Fibroblast of pulmonary artery (primary cell): ENCODE measurements around the gene FOXA3.

Source experiments
- DNase-seq: peaks from one replicate; pipeline ENCODE4 v3.0.0-alpha.2; 2010; ENCODE audit warnings: low read depth
- H3K4me3 ChIP-seq: replicated peaks from 2 replicates; pipeline ENCODE4 v1.5.1; 2011; ENCODE audit warnings: low read depth, mild to moderate bottlenecking, control low read depth, low read length, moderate library complexity
- CTCF ChIP-seq: IDR thresholded peaks from 2 replicates; pipeline ENCODE4 v1.5.1; 2011; ENCODE audit warnings: mild to moderate bottlenecking, control low read depth, low read length, inconsistent platforms; ENCODE audit errors: missing control alignments

Gene FOXA3

GRCh38 chr19:45852983-45853382, 11.1 kb upstream of the FOXA3 start:
- no peak for TF ChIP-seq CTCF
- no peak for DNase-seq
- H3K4me3 ChIP-seq, result no peak overlapping the region

- DNase-seq, result no peak
- no peak for TF ChIP-seq CTCF
- no peak overlapping the region for H3K4me3 ChIP-seq
Observed at GRCh38 chr19:45854167-45854778, 9.9 kb upstream of the FOXA3 start.

- no peak for DNase-seq
- TF ChIP-seq CTCF, result no peak
- H3K4me3 ChIP-seq, result no peak overlapping the region
Observed at GRCh38 chr19:45860359-45861259, 3.5 kb upstream of the FOXA3 start.

- TF ChIP-seq CTCF, result no peak
- DNase-seq, result no peak
- peak overlapping the region; percentile 67 for H3K4me3 ChIP-seq
Observed at GRCh38 chr19:45862271-45862563, 1.9 kb upstream of the FOXA3 start.

- peak within 1 kb of the TSS; percentile 67 for H3K4me3 ChIP-seq
- no peak for TF ChIP-seq CTCF
- DNase-seq, result peak; percentile 98
Observed at GRCh38 chr19:45862564-45863334, 1.4 kb upstream of the FOXA3 start, which contains the start of gene SYMPK. SYMPK (minus strand) TSS chr19:45863147; CDS start chr19:45854495, 8,652 bp downstream.

- peak overlapping the region; percentile 67 for H3K4me3 ChIP-seq
- no peak for TF ChIP-seq CTCF
- DNase-seq, result no peak
Observed at GRCh38 chr19:45863335-45863839, 739 bp upstream of the FOXA3 start.
